Kidney glomerular epithelial cell (primary cell): ENCODE measurements around the gene SPAAR.
"Not testable (repeated sequence)": the region's sequence is repeated elsewhere in the genome, so short reads cannot be mapped to it uniquely, and the experiment has no call there.

ENCODE experiments used
- DNase-seq: peaks from one replicate; lab custom pipeline; 2025; lab: John Stamatoyannopoulos, UW

SPAAR gene

DNA sequence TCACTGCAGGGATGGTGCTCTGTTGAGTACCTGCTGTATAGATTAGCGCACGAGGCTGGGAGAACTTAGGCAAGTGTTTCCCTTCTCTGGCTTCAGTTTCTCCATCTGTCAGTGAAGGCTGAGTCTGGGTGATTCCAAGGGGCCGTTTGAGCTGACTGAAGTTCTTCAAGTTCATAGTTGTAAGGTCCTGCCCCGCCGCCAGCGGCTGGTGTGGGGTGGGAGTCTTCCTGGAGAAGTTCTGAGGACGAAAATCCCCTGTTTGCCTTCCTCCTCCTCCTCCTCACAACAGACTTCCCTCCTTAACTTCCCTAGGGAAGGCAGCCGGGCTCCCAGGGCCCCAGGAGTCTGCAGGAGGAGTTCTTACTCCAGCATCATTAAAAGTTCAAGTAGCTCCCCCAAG lies 5.0 kb upstream of the SPAAR start:
- DNase-seq = no peak

DNA sequence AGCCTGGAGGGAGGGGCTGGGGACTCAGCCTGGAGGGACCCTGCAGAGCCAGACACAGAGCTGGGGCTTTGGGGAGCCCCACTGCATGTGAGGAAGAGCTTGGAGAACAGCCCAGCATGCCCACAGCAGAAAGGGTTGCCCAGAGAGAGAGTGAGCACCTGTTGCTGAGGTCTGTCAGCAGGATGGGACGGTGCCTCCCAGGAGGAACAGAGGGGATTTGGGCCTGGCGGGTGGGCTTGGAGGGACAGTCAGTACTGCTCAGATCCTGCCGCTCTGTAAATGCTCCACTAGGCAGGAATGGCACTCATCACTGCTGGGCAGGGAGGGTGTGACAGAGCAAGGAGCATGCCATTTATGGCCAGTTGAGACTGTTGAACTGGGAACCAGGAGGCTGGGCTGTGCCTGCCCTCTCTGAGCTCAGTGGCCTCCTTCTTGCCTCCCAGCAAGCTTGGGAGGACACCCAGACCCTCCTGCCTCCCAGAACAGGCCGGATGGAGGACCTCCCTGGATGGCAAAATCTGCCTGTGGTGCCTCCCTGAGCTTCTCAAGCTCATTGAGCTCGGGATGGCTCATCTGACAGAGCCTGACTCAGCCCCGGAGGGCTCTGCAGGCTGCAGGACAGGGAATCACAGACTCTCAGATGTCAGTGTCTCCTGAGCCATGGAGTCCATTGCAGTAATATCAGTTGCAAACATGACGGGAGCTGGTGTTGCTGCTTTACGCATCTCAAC lies 4.1 kb upstream of the SPAAR start:
- DNase-seq = no peak

DNA sequence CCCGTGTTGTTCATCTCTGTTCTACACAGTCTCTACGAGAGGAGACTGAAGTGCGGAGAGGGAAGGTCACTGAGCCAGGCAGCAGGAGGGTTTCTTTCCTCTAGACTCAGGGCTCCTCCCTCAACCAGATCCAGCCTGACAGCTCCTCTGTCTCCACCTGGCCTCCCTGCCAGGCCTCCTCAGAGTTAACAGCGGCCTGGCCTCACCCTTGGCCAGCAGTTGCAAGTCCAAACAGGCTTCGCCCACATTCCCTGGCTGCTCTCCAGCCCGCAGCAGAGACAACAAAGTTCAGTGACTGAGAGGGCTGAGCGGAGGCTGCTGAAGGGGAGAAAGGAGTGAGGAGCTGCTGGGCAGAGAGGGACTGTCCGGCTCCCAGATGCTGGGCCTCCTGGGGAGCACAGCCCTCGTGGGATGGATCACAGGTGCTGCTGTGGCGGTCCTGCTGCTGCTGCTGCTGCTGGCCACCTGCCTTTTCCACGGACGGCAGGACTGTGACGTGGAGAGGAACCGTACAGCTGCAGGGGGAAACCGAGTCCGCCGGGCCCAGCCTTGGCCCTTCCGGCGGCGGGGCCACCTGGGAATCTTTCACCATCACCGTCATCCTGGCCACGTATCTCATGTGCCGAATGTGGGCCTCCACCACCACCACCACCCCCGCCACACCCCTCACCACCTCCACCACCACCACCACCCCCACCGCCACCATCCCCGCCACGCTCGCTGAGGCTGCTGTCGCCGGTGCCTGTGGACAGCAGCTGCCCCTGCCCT lies 3.2 kb upstream of the SPAAR start, which contains the start of gene HRCT1:
Gene HRCT1, plus strand, starts transcription at position 291 of the 768 bp plus-strand sequence. Its CDS starts 86 bp downstream, at position 377.
- DNase-seq = peak; percentile 94

DNA sequence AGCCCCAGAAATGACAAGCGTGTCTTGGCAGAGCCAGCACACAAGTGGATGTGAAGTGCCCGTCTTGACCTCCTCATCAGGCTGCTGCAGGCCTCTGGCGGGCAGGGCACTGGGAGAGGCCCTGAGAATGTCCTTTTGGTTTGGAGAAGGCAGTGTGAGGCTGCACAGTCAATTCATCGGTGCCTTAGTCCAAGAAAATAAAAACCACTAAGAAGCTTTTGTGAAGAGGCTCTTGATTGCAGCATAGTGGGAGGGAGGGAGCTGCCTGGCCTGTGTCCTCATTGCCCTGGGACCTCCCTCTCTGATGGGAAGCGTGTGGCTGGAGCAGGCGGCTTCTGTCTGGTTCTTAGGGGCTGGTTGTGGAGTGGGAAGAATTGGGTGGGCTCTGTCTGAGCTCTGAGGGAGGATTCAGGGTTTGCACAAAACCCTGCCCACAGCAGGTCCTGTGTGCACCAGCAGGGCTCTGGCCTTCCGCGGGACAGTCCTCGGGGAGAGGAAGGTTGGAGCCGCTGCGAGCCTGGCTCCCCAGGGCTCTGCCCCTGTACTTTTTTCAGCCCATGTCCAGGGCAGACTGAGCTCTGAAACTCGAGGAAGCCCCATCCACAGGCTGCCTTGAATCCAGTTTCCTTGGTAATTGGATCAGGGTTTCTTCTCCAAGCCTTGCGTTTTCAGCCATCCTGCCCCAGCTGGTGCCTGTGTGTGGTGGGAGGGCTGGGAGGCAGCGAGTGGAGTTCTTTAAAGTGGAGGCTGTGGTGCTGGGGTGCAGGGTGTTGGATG lies 2.2 kb upstream of the SPAAR start:
- DNase-seq = peak; percentile 40

DNA sequence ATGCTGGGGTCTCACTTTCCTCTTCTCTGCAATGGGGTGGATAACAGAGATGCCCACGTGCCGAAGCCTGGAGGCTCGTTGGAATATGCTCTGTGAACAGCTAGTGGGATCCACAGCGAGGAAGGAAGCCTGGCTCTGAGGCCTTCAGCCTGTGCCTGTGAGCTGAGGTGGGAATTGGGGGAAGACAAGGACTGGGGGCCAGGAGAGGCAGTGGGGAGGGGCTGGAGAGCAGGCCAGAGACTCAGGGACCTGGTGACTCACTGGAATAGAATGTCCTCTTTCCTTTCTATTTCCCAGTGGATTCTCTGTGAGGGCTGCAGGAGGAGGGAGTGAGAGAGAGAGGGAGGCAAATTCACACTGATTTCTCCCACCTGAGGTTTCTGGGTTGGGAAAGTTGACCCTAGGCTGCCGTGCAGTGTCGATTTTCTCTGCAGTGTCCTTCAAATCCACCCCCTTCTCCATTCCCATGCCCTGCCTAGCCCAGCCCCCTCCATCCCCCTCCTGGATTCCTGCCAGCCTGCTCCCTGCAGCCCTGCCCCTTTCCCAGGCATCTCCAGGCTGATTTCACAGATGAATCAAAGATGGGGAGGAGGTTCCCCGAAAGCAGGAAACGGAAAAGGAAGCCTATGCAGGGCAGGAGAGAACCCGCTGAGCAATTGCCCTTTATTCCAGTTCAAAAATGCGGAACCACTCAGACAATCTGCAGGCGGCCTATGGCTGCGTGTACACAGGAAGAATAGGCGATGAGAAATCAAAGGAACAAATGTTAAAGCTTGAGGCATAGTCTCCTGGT lies 1.4 kb upstream of the SPAAR start:
- DNase-seq = peak; percentile 93

DNA sequence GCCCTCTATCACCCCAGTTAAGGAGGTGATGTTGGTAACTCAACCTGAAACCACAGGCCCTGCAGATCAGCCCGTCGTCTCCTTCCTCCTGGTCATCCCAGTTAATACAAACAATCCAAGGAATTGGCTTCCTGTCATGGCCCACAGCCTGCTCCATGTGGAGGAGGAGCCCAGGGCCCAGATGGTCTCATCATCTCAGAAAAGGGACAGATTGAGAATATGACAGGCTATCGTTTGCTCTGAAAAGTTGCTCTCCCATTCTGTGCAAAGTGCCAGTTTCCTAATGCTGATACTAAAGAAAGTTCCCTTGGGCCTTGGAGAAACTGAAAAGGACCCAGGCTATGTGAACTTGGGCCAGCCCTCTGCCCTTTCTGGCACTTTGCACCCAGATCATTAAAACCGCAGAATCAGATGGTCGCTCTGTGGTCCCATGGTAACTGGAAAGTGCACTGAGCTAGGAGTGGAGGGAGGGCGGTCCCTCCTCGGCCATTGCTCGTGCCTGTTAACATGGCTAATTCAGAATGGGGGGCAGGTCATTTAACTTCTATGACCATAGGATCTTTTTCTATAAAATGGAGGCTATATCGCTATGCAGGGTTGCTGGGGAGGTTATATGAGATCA lies 675 bp upstream of the SPAAR start:
- no peak for DNase-seq

DNA sequence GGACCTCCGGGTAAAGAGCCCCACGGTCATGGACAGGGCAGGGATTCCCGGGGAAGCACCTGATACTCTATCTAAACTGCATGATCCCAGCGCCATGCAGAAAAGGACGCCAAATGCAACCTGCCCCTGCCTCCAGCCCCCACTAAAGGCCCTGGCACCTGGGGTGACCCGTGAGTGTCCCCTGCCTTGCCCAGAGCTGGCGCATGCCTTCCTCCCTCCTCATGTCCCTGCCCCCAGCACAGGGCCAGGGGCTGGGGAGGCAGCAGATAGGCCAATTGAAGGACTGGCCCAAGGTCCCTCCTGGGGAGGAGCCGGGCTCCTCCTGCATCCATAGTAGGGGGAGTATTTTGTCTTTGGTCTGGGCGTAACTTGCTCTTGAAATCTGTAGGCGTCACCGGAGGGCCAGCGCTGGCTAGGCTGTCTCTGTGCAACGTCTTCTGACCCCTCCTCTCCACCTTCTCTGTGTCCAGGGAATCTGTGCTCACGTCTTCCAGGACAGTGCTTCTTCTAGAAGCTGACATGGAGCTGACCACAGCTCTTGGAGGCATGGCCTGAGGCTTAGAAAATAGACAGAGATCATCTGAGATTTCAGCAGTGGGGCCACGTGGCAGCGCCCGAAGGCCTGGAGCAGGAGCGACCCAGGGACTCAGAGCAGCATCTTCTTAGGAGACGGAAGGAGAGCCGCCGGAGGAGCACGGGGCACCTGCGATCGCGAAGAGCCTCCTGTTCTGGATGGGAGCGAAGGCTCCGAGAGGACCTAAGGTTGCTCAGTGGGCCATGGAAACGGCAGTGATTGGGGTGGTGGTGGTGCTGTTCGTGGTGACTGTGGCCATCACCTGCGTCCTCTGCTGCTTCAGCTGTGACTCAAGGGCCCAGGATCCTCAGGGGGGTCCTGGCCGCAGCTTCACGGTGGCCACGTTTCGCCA lies 660 bp downstream of the SPAAR start:
- no peak for DNase-seq

DNA sequence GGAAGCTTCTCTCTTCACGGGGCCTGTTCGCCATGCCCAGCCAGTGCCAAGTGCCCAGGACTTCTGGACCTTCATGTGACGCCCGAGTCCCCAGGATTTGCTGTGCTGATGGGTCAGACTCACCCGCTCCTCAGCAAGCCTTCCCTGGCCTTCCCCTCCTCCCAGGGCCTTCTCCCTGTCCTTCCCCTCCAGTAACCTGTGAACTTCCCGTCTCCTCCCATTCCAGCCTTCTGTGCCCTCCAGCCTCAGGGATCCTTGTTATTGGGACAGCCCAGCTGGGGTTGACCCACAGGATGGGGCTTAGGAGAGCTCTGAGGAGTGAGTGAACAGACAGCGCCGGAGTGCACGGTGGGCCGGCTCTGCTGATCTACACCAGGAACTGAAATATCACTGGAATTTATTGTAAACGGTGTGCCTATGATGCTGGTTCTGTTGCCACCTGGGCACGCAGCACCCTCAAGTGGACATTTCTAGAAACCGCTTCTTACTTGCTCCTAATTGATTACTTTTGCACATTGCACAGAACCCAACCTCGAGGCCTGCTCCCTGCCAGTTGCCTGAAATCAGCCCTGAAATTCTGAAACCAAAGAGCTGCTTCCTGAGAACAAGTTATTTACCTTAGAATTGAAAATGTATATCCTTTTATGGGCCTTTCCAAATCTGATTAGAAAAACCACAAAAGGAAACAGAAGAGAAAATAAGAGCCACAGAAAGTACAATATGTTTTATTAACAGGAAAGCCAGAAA lies 1.5 kb downstream of the SPAAR start:
- DNase-seq = peak; percentile 33

DNA sequence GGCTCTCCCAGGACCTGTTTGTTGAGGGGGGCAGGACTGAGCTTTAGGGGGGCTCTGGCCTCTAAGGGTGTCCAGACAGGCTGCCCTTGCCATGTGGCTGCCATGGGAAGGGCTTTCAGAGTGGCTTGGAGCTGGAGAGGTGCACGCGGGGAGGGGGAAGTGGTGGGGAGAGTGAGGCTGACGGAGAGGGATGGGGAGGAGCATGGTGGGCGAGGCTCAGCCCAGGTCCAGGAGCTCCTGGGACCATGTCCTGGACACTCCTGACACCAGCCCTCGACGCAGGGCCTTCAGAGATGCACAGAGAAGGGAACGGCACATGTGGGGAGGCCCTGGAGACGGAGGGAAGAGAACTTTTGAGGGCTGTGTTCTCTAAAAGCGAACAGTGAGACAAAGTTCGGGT lies 2.4 kb downstream of the SPAAR start:
- DNase-seq = no peak

DNA sequence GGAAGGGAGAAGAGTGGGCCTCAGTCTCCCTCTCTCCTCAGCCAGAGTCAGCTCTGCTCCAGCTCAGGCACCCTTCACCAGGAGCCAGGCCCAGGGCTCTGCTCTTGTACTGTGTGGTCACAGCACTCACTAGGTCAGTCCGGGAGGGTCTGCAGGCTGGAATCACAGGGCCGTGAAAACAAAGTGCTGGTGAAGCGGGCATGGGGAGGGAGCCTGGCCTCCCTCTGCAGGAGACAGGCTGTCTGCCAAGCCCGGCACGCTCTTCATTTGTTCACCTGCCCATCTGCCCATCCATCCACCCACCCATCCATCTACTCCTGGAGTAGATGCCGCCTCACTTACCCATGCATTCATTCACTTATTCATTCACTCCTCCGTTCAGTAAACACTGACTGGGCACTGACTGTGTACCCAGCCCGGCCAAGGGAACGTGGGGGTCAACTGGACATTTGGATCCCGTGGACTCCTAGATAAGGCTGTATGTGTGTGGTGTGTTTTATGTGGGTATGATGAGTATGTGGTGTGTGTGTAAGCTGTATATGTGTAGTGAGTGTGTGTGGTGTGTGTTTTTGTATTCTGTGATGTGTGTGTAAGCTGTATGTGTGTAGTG lies 3.6 kb downstream of the SPAAR start:
- DNase-seq = no peak

DNA sequence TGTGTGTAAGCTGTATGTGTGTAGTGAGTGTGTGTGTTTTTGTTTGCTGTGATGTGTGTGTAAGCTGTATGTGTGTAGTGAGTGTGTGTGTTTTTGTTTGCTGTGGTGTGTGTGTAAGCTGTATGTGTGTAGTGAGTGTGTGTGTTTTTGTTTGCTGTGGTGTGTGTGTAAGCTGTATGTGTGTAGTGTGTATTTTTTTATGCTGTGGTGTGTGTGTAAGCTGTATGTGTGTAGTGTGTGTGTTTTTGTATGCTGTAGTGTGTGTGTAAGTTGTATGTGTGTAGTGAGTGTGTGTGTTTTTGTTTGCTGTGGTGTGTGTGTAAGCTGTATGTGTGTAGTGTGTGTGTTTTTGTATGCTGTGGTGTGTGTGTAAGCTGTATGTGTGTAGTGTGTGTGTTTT lies 4.1 kb downstream of the SPAAR start:
- not testable (repeated sequence) for DNase-seq

DNA sequence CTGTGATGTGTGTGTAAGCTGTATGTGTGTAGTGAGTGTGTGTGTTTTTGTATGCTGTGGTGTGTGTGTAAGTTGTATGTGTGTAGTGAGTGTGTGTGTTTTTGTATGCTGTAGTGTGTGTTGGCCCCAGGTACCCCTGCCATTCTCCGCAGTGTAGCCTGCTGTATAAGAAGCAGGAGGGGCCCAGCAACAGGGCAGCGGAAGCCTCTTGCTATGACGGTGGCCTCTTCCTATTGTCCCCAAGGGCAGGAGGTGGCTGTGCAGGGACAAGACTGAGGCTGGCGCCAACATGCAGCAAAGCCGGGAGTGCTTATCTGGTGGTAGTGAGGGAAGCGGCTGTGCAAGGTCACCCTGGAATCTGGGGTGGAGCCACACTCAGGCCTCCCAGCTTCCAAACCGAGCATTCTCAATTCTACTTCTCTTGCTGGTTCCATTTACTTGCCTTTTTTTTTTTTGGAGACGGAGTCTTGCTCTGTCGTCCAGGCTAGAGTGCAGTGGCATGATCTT lies 5.1 kb downstream of the SPAAR start:
- no peak for DNase-seq

DNA sequence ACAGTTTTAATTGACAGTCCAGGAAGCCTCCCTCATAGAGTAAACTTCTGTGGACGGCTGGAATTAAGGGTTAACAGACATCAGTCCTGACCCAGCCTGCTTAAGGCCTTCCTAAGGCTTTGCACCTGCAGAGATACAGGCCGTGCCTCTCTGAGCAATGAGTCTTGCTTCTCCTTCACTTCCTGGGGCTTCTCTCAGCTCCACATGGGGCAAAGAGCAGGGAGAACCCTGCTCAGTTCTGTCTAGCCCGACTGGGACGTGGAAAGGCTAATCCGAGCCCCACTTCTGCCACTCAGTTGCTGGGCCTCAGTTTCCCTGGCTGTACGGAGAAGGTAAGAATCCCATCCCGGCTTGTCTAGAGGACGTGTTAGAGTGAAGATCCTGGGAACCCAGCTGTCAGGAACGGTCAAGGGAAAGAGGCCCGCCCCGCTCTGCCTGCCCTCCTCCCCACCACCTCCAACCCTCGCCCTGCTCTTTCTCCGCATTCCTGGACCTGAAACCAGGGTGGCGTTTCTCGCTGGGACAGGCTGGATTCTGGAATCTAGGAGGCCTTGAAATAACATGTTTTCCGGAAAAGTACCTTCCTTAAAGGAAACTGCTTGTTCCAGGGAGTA lies 6.5 kb downstream of the SPAAR start:
- no peak for DNase-seq

DNA sequence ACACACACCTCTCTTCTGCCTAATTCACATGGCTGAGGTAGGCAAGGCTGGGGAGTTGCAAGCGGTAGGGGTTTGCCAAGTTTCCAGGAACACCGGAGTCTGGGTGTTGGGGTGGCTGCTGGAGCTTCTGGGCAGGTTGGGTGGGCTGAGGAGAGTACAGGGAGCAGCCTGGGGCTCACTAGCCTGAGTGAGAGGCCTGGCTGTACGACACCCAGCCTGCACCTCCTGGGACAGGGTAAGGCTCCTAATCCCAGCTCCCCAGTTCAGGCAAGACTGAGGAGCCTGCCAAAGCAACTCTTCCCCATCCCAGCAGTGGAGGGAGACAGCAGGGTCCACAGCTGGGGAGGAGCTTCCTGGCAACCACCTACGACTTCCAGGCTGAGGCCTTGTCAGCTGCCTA lies 8.0 kb downstream of the SPAAR start:
- DNase-seq = no peak

DNA sequence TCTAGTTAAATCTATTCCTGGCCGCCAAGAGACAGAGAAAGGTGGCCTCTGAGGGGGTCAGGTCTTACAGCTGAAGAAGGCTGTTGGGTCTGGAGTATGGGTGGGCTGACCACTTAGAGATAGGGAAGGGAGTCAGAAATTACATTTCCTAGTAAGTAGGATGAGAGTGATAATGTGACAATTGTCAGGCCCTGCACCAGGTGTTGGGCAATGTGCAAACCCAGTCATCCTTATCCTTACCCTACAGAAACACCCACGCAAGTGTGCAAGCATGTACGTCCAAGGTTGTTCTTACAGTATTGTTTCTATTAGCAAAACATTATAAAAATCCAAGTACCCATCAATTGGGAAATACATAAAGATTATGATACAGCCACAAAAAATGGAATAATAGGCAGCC lies 9.5 kb downstream of the SPAAR start:
- no peak for DNase-seq

DNA sequence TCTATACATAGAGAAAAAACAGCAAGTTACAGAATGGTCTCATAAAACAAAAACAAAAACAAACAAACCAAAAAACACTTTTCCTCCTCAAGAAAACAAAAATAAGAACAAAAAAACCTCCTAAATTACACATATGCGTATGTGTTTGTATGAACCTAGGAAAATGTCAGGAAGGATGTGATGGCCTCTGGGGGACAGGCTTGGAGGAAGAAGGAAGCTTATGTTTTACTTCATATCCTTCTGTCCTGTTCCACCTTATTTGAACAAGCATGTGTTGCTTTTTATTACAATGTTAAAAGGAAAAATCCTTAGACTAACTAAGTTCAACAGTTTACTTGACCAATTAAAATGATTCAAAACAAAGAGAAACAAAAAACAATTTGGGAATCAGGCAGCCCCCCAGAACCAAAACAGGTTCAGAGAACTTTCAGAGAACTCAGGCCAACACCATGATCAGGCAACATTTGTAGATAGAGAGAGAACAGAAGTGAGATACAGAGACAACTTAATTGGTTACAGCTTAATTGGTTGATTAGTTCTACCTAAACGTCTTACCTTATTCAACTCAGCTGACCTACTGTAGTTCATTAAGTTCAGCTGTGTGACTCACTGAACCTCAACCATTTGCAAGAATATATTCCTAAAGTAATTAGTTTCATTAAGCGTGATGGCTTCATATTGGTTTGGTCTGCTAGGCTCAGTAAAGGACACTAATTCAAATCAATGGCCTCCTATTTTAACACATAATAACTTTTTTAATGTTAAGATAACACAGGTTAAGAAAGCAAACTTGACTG lies 10.1 kb downstream of the SPAAR start:
- no peak for DNase-seq

DNA sequence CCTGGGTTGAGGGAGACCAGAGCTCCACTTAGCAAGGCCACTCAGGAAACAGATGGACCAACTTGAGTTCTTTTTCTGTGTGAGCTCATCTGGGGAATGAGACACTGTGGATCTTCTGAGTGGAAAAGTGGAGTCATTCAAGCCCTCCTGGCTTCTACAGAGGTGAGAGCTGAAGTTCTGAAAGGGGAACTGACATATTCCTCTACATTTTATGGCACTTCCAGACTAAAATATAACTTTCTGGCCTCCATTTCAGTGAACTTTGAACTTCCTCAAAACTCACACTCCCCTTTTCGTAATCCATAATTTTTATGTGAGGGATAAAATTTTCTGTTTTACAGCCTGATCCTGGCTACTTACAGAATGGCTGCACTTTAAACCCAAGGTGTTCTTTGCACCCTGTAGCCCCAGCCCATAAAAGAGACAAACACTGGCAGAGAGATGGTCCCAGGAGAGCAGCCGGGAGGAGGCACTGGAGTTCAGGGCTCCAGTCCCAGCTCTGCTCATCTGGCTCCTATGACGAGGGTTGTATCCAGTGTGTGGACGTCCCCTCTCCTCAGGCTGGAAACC lies 10.8 kb downstream of the SPAAR start:
- DNase-seq = no peak
